Keratinocyte (primary cell): ENCODE measurements around the gene ACOT7.

Experiments
- EZH2 ChIP-seq: IDR thresholded peaks from one replicate; pipeline ENCODE4 v1.6.1; 2012; ENCODE audit warnings: inconsistent platforms, mild to moderate bottlenecking, low read length, moderate library complexity
- TF ChIP-seq, protein P1 (sequence below), 3 experiments: IDR thresholded peaks in 1 of 3; conservative IDR thresholded peaks in 1 of 3; optimal IDR thresholded peaks in 1 of 3; 2 replicates in 2 of 3; 3 replicates in 1 of 3; pipeline versions ENCODE3 to v1.5.1; 2011; ENCODE audit warnings: low read length in 3 of 3, mild to moderate bottlenecking in 3 of 3, moderate library complexity in 2 of 3, control low read depth in 1 of 3, inconsistent platforms in 1 of 3; ENCODE audit not compliant: insufficient read depth in 2 of 3; ENCODE audit errors: extremely low read depth in 1 of 3

DNA sequence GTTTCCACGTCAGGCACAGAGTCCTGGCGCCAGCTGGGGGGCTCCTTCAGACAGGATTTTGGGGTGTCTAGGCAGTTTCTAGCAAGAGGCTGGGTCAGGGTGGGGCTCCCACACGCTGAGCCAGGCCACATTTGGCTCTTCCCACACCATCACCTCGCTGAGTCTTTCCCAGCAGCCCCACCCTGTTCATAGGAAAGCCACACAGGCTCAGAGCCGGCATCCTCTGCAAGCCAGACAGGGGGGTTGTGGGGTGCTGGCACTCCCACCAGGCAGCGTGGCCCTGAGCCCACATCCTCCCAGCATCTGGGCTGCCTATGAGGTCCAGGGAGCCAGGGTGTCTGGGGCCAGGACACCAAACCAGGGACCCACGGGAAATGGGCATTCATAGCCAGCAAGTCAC, 129.9 kb downstream of the ACOT7 start:
- TF ChIP-seq, protein P1, sequence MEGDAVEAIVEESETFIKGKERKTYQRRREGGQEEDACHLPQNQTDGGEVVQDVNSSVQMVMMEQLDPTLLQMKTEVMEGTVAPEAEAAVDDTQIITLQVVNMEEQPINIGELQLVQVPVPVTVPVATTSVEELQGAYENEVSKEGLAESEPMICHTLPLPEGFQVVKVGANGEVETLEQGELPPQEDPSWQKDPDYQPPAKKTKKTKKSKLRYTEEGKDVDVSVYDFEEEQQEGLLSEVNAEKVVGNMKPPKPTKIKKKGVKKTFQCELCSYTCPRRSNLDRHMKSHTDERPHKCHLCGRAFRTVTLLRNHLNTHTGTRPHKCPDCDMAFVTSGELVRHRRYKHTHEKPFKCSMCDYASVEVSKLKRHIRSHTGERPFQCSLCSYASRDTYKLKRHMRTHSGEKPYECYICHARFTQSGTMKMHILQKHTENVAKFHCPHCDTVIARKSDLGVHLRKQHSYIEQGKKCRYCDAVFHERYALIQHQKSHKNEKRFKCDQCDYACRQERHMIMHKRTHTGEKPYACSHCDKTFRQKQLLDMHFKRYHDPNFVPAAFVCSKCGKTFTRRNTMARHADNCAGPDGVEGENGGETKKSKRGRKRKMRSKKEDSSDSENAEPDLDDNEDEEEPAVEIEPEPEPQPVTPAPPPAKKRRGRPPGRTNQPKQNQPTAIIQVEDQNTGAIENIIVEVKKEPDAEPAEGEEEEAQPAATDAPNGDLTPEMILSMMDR (optimal IDR thresholded peaks at IDR 0.05 in 1 of 3, IDR thresholded peaks at IDR 0.05 in 1 of 3, conservative IDR thresholded peaks at IDR 0.05 in 1 of 3; ENCODE audit: extremely low read depth in 1 of 3, insufficient read depth in 2 of 3, low read length in 3 of 3) = no peak
- TF ChIP-seq EZH2 = no peak
